ENCODE measurements around the gene RPS16. TPM values are rescaled to one million over a fixed set of nuclear protein-coding genes. Genes with fewer than 3 reads are reported as not detected.
A peak's percentile ranks its signal among the peaks of the same experiment; 100 is the strongest.

RPS16 gene
- total and polyA plus RNA-seq, 9 of the 15 experiments (the other 6 are each of a cell fraction or from before 2014, with no cell fraction given), result 82.6 to 3,671 (median 2,204) TPM

- peak; percentile 93; the same call in 1 of the 2 replicates for TF ChIP-seq SUPT5H (IDR thresholded peaks at IDR 0.05)
- TF ChIP-seq MGA (IDR thresholded peaks at IDR 0.05), result no peak
- TF ChIP-seq, protein P1, sequence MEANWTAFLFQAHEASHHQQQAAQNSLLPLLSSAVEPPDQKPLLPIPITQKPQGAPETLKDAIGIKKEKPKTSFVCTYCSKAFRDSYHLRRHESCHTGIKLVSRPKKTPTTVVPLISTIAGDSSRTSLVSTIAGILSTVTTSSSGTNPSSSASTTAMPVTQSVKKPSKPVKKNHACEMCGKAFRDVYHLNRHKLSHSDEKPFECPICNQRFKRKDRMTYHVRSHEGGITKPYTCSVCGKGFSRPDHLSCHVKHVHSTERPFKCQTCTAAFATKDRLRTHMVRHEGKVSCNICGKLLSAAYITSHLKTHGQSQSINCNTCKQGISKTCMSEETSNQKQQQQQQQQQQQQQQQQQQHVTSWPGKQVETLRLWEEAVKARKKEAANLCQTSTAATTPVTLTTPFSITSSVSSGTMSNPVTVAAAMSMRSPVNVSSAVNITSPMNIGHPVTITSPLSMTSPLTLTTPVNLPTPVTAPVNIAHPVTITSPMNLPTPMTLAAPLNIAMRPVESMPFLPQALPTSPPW (CRISPR knock-in tag; IDR thresholded peaks at IDR 0.05), result no peak; the same call in none of the 2 replicates
- TF ChIP-seq CREB3 (tag; conservative IDR thresholded peaks at IDR 0.05; ENCODE audit: low read depth), result no peak
- no peak for TF ChIP-seq SMAD3 (CRISPR knock-in tag; conservative IDR thresholded peaks at IDR 0.05)
- no peak; the same call in 1 of the 2 replicates for TF ChIP-seq ZNF316 (IDR thresholded peaks at IDR 0.05)
- TF ChIP-seq KDM2B (CRISPR knock-in tag; IDR thresholded peaks at IDR 0.05), result no peak
- TF ChIP-seq, protein P2, sequence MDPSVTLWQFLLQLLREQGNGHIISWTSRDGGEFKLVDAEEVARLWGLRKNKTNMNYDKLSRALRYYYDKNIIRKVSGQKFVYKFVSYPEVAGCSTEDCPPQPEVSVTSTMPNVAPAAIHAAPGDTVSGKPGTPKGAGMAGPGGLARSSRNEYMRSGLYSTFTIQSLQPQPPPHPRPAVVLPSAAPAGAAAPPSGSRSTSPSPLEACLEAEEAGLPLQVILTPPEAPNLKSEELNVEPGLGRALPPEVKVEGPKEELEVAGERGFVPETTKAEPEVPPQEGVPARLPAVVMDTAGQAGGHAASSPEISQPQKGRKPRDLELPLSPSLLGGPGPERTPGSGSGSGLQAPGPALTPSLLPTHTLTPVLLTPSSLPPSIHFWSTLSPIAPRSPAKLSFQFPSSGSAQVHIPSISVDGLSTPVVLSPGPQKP (CRISPR knock-in tag; IDR thresholded peaks at IDR 0.05), result no peak
- no peak for TF ChIP-seq ESRRB (CRISPR knock-in tag; IDR thresholded peaks at IDR 0.05; ENCODE audit: borderline replicate concordance)
- TF ChIP-seq, protein P3, sequence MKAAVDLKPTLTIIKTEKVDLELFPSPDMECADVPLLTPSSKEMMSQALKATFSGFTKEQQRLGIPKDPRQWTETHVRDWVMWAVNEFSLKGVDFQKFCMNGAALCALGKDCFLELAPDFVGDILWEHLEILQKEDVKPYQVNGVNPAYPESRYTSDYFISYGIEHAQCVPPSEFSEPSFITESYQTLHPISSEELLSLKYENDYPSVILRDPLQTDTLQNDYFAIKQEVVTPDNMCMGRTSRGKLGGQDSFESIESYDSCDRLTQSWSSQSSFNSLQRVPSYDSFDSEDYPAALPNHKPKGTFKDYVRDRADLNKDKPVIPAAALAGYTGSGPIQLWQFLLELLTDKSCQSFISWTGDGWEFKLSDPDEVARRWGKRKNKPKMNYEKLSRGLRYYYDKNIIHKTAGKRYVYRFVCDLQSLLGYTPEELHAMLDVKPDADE (conservative IDR thresholded peaks at IDR 0.05; ENCODE audit: control insufficient read depth, low read depth, low read length), result no peak
Observed at GRCh38 chr19:39390751-39391437, 44.9 kb downstream of the RPS16 start, which contains the start of the genes MED29 and PAF1 (continued).

Data from K562 (cell line).